IPS-NIHi11 (cell line): ENCODE data around the gene ZNF423.

Source experiments
- DNase-seq: peaks from one replicate; pipeline ENCODE4 v3.0.0; 2012; ENCODE audit warnings: mixed read lengths, low spot score

ZNF423 gene

GRCh38 chr16:49824593-49824992 lies 31.3 kb downstream of the ZNF423 start:
- DNase-seq, result no peak

GRCh38 chr16:49822649-49823370 lies 33.1 kb downstream of the ZNF423 start:
- DNase-seq, result no peak

- no peak for DNase-seq
Observed at GRCh38 chr16:49821614-49822282, 34.2 kb downstream of the ZNF423 start.

- no peak for DNase-seq
Observed at GRCh38 chr16:49821156-49821555, 34.8 kb downstream of the ZNF423 start.

- DNase-seq, result no peak
Observed at GRCh38 chr16:49817754-49818507, 38.0 kb downstream of the ZNF423 start.

- DNase-seq, result no peak
Observed at GRCh38 chr16:49816875-49817274, 39.0 kb downstream of the ZNF423 start.

- peak; percentile 74 for DNase-seq
Observed at GRCh38 chr16:49811644-49812334, 44.1 kb downstream of the ZNF423 start.

- DNase-seq, result no peak
Observed at GRCh38 chr16:49810831-49811230, 45.1 kb downstream of the ZNF423 start.

GRCh38 chr16:49809561-49809960 lies 46.4 kb downstream of the ZNF423 start:
- DNase-seq, result no peak

GRCh38 chr16:49809062-49809461 lies 46.9 kb downstream of the ZNF423 start:
- DNase-seq, result no peak

GRCh38 chr16:49806446-49806845 lies 49.5 kb downstream of the ZNF423 start:
- no peak for DNase-seq

- no peak for DNase-seq
Observed at GRCh38 chr16:49801290-49801689, 54.6 kb downstream of the ZNF423 start.

- no peak for DNase-seq
Observed at GRCh38 chr16:49800876-49801275, 55.0 kb downstream of the ZNF423 start.

- no peak for DNase-seq
Observed at GRCh38 chr16:49800441-49800840, 55.5 kb downstream of the ZNF423 start.

- peak; percentile 77 for DNase-seq
Observed at GRCh38 chr16:49799172-49799571, 56.7 kb downstream of the ZNF423 start.

GRCh38 chr16:49795513-49795912 lies 60.4 kb downstream of the ZNF423 start:
- DNase-seq, result no peak

GRCh38 chr16:49793244-49793643 lies 62.7 kb downstream of the ZNF423 start:
- DNase-seq, result no peak

GRCh38 chr16:49789616-49790015 lies 66.3 kb downstream of the ZNF423 start:
- DNase-seq, result no peak

- no peak for DNase-seq
Observed at GRCh38 chr16:49788986-49789385, 66.9 kb downstream of the ZNF423 start.

GRCh38 chr16:49788572-49788971 lies 67.3 kb downstream of the ZNF423 start:
- DNase-seq, result no peak

- DNase-seq, result no peak
Observed at GRCh38 chr16:49786926-49787557, 68.9 kb downstream of the ZNF423 start.

GRCh38 chr16:49785970-49786369 lies 69.9 kb downstream of the ZNF423 start:
- no peak for DNase-seq
